Sciatic nerve (tissue), 2 donors: ENCODE measurements around the gene VEGFA. TPM values are rescaled to one million over a fixed set of nuclear protein-coding genes. Genes with fewer than 3 reads are reported as not detected.
"Not testable (repeated sequence)": the region's sequence is repeated elsewhere in the genome, so short reads cannot be mapped to it uniquely, and the experiment has no call there.

Experiments used
- ATAC-seq: fragments of 200-7000 bp; cut with Tn5 transposase; one replicate; pipeline ENCODE4 v1.9.1; 2020; ENCODE audit warnings: mild to moderate bottlenecking, moderate library complexity
- DNase-seq: peaks from one replicate; pipeline ENCODE4 v3.0.0-alpha.2; 2020; ENCODE audit warnings: low spot score
- intact Hi-C: fragments of 100-400 bp; cut with DNase I; formaldehyde crosslinking; loops from one replicate; pipeline ENCODE4 v1.14.2; 2022
- total RNA-seq: library from RNA; stranded (reverse); fragmentation: NEBNext Ultra II Directional; extraction: Animal tissue kit (Norgen Biotek cat#: 25700); gene quantifications from one replicate; pipeline ENCODE4 v1.2.1, GENCODE V29; 2021
- donor health status: DM: no; HTN: no; CAD: no.
- donor health status: DM: no; HTN: no; CAD: no.

The VEGFA gene
- total RNA-seq, 1 donor from 2014 or later = 155 TPM

DNA sequence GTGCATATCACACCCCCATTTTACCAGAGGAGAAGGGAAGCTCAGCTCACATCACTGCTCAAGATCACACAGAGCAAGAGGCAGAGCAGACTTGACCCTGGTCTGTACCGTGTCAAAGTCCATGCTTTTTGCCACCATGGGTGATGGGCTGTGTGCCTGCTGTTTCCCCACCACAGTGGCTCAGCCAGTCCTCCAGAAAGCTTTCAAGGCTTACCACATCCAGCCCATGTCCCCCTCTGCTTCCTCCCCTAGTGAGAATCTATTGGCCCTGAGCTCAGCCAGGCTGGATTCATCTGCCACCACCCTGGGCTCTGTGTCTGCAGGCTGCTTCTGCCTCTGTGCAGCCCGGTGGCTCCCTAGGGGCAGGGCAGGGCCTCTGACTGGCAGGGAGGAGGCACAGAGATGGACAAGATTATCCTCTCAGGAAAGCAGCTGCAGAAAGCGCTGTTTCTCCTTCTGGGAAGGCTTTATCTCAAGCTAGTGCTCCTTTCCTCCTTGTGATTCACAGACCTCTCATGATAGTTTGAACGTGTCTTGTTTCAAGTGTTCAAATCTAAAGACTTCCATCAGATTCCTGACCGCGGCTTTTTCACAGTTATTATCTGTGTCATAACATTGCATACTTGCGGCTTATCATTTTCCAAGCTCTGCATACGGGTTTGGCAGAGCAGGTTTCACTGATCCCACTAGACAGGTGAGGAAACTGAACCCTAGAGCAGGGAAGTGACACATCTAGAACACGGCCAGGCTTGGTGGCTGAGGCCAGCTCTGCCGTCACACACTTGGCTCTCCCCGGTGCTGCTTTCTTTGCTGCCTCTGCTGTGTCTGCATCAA, 37.4 kb downstream of the VEGFA start:
- intact Hi-C loops = no loop called here
- DNase-seq = no peak
- ATAC-seq = no peak

- ATAC-seq = no peak
- intact Hi-C loops = no loop called here
- DNase-seq = no peak
These were observed 38.4 kb downstream of the VEGFA start for GRCh38 chr6:43808412-43808811.

GRCh38 chr6:43809417-43810305, 39.6 kb downstream of the VEGFA start:
- ATAC-seq = no peak
- no peak for DNase-seq
- intact Hi-C loops = no loop called here

DNA sequence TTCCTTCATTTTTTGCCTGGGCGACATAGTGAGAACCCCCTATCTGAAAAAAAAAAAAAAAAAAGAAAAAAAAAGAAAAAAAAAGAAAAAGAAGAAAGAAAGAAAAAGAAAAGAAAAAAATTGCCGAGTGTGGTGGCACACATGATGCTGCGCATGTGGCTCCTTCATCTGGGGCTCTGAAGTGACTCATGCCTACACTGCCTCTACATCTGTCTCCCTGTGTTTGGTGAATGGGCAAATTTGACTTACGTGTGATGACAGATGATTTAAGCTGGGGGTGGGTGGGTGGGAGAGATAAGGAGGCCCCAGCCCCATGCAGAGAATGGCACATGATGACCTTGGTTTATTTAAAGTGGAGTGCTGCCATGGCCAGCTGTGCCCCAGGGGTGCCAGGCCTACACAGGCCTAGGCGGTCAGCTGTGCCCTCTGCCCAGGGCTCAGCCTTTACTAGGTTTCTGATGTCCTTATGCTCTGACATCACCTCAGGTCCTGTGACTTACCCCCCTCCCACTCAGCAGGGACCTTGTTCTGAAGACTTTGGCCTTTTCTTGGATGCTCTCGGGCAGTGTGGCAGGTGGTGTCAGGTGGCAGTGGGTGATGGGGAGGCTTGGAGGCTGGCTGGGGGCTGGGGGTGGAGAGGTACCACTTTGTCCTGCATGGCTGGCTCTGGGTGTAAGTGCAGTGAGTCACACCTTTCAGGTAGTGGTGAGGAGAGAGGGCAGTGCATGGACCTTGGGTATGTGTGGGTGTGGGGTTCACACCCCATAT, 41.1 kb downstream of the VEGFA start:
- no peak for ATAC-seq
- no peak for DNase-seq
- intact Hi-C loops = no loop called here

DNA sequence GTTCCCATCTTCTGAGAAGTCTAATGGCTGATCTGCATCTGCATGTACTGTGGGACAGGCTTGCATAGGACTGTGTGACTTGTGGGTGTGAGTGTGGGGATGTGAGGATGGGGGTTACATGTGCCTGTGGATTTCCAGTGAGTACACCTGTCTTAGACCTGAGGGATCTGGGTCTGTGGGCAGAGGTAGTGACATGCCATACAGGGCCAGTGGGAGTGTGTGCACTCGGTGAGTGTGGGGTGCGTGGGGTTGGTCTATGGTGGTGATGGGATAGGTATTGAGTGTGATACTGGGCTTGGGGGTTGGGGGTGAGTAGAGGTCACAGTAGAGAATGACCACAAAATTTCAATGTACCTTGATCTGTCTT, 41.7 kb downstream of the VEGFA start:
- intact Hi-C loops = no loop called here
- ATAC-seq (no peak), DNase-seq (no peak)

GRCh38 chr6:43812850-43813578, 43.0 kb downstream of the VEGFA start:
- no peak for ATAC-seq
- no peak for DNase-seq
- intact Hi-C loops = no loop called here

DNA sequence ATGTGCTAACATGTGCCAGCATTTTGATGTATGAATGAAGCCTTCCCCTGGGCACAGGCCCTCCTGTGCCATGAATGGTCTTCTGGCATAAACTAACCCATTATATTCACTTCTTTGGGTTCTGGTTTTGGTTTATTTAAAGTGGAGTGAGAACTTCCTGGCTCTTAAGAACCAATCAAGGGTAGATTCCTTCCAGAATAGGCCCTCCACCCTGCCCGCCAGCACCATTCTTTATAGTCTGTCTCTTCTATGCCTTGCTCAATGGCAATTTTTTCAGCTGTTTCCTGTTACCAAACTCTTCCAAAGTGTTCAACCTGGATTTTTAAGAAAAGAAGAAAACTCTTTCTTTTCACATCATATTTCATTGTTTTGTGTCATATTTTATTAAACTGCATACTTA, 44.1 kb downstream of the VEGFA start:
- ATAC-seq (no peak), DNase-seq (no peak)
- intact Hi-C loops = no loop called here

- intact Hi-C loops = no loop called here
- DNase-seq (no peak), ATAC-seq (no peak)
These were observed 44.9 kb downstream of the VEGFA start for GRCh38 chr6:43814865-43815264.

DNA sequence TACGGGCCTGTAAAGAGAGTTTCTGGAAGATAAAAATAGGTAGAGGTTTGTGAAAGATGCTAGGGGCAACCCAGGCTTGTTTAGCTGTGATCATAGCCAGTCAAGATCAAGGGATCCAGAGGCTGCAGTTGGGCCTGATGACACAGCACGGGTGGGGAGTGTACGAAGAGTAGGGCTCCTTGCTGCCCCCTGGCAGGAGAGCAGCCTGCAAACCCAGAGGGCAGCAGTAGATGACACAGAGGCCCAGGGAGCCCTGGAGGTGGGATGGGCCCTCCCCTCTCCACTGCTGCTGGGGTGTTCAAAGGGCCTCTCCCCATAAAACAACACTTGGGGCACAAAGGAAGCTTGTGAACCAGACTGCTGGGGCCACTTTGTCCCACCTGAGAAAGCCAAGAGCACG, 47.2 kb downstream of the VEGFA start:
- DNase-seq (no peak), ATAC-seq (peak; percentile 51)
- intact Hi-C loops = no loop called here

DNA sequence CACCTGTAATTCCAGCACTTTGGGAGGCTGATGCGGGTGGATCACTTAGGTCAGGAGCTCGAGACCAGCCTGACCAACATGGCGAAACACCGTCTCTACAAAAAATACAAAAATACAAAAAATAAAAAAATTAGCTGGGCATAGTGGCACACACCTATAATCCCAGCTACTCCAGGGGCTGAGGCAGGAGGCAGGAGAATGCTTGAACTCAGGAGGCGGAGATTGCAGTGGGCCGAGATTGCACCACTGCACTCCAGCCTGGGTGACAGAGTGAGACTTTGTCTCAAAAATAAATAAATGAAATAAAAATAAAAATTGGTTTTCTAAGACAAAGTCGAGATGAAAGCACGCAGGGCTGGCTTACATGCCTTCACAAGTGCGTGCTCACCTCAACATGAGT, 49.0 kb downstream of the VEGFA start:
- DNase-seq, intact Hi-C loops, ATAC-seq: not testable (repeated sequence)

DNA sequence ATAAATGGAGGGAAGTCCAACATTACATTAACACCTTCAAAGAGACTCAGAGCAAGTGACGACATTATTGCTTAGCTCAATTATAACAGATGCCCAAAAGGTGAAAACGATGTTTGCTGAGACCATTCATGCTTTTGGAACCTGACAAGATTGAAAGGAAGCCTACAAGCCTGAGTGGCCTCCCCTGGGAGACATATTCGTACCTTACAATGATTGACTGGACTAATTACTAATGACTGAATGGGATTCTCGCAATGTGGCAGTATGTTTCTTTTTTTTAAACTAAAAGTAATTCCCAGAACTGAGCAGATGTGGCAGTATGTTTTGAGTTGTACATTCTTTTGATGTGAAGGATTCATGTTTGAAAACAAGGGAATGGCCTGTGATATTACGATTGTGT, 49.9 kb downstream of the VEGFA start:
- no peak for ATAC-seq
- intact Hi-C loops = no loop called here
- DNase-seq = no peak

DNA sequence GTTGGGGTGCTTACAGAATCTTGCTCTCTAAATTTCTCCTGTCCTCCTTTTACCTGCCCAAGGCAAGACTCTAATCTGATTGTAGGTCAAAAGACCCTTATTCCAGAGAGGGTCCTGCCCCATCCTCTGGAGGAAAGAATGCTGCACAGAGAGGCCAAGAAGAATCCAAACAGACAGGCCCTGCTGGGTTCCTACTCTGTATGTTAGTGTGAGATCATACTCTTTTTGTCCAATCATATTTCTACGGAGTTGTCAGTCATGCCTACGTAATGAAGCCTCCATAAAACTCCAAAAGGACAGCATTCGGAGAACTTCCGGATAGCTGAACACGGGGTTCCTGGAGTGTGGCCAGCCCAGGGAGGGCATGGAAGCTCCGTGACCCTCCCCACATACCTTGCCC, 50.5 kb downstream of the VEGFA start:
- no peak for ATAC-seq
- intact Hi-C loops = no loop called here
- DNase-seq = no peak

- ATAC-seq = no peak
- no peak for DNase-seq
- intact Hi-C loops = no loop called here
These were observed 51.3 kb downstream of the VEGFA start for GRCh38 chr6:43821101-43821886.

DNA sequence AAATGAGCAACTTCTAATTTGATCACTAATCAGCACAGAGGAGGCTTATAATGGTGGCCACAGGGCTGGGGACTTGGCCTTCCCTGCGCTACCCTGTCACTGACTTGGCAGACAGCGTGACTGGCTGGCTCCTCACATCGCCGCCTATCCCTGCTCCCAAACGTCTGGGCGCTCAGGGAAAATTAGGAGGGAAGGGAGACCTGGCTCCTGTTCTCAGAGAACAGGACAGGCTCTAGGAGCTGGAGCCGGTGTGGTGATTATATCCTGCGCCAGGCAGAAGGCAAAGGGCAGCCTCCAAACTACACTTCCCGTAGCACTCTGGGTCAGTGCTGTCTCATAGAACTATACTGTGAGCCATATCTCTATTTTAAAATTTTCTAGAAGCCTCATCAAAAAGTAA, 53.4 kb downstream of the VEGFA start:
- no peak for ATAC-seq
- DNase-seq = no peak
- intact Hi-C loops = no loop called here

GRCh38 chr6:43823879-43824702, 54.1 kb downstream of the VEGFA start:
- ATAC-seq (peak; percentile 46), DNase-seq (no peak)
- intact Hi-C loops = no loop called here

DNA sequence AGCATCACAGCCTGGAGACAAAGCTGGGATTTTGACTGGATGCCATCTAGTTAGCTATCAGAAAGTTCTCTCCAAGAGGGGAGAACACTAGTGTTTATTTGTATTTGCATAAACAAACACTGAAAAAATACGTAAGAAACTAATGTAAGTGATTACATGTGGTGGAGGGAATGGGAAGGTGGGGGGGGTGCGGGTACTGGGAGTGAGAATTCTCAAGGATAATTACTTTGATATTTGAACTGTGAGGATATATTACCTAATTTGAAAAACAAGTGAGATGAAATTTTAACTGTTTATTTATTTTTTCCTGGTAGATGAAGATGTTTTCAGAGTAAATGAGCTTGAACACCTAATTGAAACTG, 54.7 kb downstream of the VEGFA start:
- intact Hi-C loops = no loop called here
- no peak for DNase-seq
- ATAC-seq = no peak
